Measurements from ENCODE around the gene EN1.

GRCh38 chr2:118844261-118845004 lies 3.0 kb downstream of the EN1 start:
- no peak for TF ChIP-seq CTCF (conservative IDR thresholded peaks at IDR 0.05 in 1 of 2, IDR thresholded peaks at IDR 0.05 in 1 of 2; ENCODE audit: extremely low read depth in 1 of 2, insufficient read depth in 1 of 2, low read depth in 1 of 2, low read length in 2 of 2)
- peak; percentile 64 for TF ChIP-seq EZH2 (IDR thresholded peaks at IDR 0.05; ENCODE audit: borderline replicate concordance, low read length)
